ENCODE data around the gene TNP1. TPM values are rescaled to one million over a fixed set of nuclear protein-coding genes. Genes with fewer than 3 reads are reported as not detected.
A peak's percentile ranks its signal among the peaks of the same experiment; 100 is the strongest.

The TNP1 gene
- total RNA-seq, 1 donor from 2014 or later: not detected

GRCh38 chr2:216838151-216838550 lies 21.7 kb downstream of the TNP1 start:
- peak; percentile 54 for DNase-seq

DNA sequence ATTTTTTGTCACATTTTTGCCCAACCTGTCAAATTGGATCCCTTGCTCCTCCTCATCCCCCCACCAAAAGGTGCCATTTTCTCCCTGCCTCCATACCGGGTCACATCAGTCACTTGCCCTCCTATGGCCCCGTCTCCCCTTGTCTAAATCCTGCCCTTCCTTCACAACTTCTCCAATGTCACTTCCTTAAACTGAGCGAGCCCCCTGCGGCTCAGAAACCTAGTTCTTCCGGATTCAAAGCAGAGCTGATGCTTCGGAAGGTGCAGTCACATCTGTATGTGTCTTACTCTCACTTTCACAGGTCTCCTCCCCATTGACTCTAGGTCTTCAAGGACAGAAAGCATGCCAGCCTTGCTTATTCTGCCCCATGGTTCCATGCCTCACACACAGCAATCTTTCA lies 22.1 kb downstream of the TNP1 start:
- no peak for DNase-seq

DNA sequence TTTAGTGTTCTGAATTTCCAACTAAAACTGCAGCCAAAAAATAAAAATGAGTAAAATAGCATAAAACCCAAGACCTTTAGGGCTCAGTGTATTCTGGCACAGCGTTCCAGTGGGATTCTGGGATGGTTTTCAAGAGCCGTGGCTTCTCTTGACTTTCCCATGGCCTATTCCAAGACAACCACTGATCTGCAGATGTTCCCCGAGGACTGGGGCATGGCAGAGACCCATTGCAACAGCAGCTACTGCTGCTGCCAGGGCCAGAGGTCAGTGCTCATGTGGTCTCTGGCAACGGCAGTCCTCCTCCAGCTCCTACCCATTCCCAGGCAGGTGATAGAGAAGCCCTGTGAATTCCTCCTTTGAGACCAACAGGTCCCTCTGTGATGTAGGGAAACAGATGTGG lies 26.8 kb downstream of the TNP1 start:
- DNase-seq: no peak

- DNase-seq: peak; percentile 48
These were observed 29.5 kb downstream of the TNP1 start for GRCh38 chr2:216830346-216830745.

GRCh38 chr2:216829533-216829932 lies 30.3 kb downstream of the TNP1 start:
- DNase-seq: peak; percentile 88

DNA sequence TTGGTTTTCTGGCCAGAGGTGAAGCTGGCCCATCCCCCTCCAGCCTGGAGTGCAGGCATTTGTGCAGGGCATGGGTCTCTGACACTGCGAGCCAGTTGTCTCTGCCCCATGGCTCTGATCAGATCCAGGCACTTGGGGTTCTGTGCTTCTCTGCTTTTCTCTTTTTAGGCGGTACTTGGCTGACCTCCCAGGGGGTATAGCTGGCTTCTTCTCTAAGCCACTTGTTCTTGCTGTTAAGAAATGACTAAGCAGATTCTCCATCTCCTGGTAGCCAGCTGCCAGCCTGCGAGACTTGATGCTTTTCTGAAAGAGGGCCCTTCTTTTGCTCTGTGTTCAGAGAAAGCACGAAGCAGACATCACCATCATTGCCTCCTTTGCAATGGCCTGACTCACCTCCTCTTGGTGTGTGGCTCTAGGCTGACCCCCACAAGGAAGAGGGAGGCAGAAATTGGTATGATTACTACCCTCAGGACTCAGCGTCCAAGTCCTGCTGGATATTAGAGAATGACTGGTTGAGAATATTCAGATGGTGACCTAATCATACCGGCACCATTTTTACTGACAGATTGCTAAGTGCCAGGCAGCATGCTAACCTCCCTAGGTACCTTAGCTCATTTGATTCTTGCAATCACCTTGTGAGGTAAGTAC lies 32.7 kb downstream of the TNP1 start:
- peak; percentile 62 for DNase-seq

- DNase-seq: no peak
These were observed 37.4 kb downstream of the TNP1 start for GRCh38 chr2:216822470-216822869.

DNA sequence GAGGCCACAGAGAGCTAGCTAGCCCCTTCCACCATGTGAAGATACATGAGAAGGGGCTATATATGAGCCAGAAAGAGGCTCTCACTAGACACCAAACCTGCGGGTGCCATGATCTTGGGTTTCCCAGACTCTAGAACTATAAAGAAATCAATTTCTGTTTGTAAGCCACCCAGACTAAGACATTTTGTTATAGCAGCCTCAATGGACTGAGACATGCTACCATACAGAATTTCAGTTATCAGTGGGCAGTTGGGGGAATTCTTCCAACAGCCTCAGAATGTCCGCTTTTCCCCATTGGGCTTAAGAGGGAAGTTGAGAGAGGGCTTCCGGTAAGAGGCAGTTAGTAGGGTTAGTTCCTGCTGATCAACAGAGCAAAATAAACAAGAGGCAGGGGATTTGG lies 39.2 kb downstream of the TNP1 start:
- DNase-seq: no peak

- DNase-seq: no peak
These were observed 40.1 kb downstream of the TNP1 start for GRCh38 chr2:216819766-216820165.

GRCh38 chr2:216819055-216819454 lies 40.8 kb downstream of the TNP1 start:
- no peak for DNase-seq

DNA sequence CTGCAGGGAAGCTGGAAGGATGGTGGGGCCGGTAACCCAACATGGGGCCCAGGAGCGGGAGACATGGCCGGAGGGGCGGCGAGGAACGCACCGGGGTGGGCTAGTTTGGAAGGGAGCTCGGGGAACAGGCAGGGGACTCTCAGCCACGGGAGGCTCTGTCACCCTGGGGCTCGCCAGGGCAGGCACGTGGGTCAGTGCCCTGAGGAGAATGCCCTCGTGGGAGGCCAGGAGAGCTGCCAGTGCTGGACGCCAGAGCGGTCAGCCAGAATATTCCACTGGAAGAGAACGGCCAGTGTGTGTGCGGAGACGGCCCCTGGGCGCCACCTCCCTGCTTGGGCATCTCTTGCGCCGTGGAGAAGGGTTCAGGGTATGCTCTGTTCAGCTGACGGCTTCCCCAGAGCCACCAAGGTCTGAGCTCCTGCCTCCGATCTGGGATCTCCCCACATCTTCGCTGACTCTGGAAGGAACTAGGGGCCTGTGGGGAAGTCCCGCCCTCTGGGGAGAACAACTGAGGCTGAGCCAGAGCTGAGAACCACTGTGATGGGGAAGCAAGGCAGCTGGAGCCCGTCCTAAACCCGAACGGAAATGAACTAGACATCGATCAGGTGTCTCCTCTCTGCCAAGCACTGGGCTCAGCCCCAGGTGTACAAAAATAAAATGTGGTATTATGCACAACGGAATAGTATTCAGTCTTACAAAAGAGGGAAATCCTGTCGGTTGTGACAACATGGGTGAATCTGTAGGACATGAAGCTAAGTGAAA lies 49.3 kb downstream of the TNP1 start:
- no peak for DNase-seq

Other genes starting within 250 kb of the TNP1 start
- 336 TPM for gene IGFBP2, start 226.6 kb downstream of the TNP1 start, total RNA-seq
- gene IGFBP5, start 164.5 kb downstream of the TNP1 start, total RNA-seq: 499 TPM